Stimulated activated naive CD8-positive, alpha-beta T cell treated with anti-CD3 and anti-CD28 coated beads, Interleukin-15, Interleukin-2, amounts not matched to agents 100 ng/mL and 50 ng/mL, for 24 hours (primary cell): ENCODE results near the gene TRPT1.
A peak's percentile ranks its signal among the peaks of the same experiment; 100 is the strongest.

Source experiments
- H3K27ac Mint-ChIP-seq: one replicate; pipeline ENCODE4 v1.8.0; 2021; ENCODE audit warnings: mild to moderate bottlenecking, mixed read lengths
- H3K27me3 Mint-ChIP-seq: one replicate; pipeline ENCODE4 v1.8.0; 2021; ENCODE audit warnings: mixed read lengths
- H3K36me3 Mint-ChIP-seq: one replicate; pipeline ENCODE4 v1.8.0; 2021; ENCODE audit warnings: low read depth, mixed read lengths
- H3K4me1 Mint-ChIP-seq: one replicate; pipeline ENCODE4 v1.8.0; 2021; ENCODE audit warnings: low read depth, mixed read lengths
- H3K4me3 Mint-ChIP-seq: one replicate; pipeline ENCODE4 v1.8.0; 2021; ENCODE audit warnings: mild to moderate bottlenecking, mixed read lengths
- H3K9me3 Mint-ChIP-seq: one replicate; pipeline ENCODE4 v1.8.0; 2021; ENCODE audit warnings: mixed read lengths

Gene TRPT1

DNA sequence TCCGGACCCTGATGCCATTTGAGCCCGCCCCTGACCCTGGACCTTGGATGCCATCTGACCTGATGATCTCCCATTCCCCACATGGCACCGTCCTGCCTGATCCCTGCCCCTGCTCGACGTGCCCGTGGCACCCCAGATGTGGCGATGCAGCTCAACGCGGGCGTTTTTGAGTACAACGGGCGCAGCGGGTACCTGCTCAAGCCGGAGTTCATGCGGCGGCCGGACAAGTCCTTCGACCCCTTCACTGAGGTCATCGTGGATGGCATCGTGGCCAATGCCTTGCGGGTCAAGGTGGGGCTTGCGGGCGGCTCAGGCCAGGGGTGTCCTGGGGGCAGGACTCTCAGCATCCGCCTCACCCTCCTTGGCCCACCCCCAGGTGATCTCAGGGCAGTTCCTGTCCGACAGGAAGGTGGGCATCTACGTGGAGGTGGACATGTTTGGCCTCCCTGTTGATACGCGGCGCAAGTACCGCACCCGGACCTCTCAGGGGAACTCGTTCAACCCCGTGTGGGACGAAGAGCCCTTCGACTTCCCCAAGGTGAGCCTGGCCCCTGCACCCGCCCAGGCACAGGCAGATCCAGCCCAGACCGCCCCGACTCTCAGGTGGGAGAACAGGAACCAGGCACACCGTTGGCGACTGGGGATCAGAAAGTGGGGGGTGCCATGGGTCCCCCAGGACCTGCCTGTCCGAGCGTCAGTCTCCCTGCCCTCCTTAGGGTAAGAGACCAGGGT lies 36.5 kb upstream of the TRPT1 start:
- no peak overlapping the region for H3K4me3 Mint-ChIP-seq
- H3K9me3 Mint-ChIP-seq, result no peaks in the 10 kb centered on the region
- peaks cover 16% of the 10 kb centered on the region for H3K36me3 Mint-ChIP-seq
- no peak overlapping the region for H3K27ac Mint-ChIP-seq
- H3K27me3 Mint-ChIP-seq, result no peaks in the 10 kb centered on the region
- peaks cover 13% of the 10 kb centered on the region for H3K4me1 Mint-ChIP-seq

GRCh38 chr11:64261556-64262080 lies 35.6 kb upstream of the TRPT1 start:
- no peak overlapping the region for H3K4me3 Mint-ChIP-seq
- peaks cover 13% of the 10 kb centered on the region for H3K4me1 Mint-ChIP-seq
- no peak overlapping the region for H3K27ac Mint-ChIP-seq
- H3K27me3 Mint-ChIP-seq, result no peaks in the 10 kb centered on the region
- peaks cover 16% of the 10 kb centered on the region for H3K36me3 Mint-ChIP-seq
- H3K9me3 Mint-ChIP-seq, result no peaks in the 10 kb centered on the region

DNA sequence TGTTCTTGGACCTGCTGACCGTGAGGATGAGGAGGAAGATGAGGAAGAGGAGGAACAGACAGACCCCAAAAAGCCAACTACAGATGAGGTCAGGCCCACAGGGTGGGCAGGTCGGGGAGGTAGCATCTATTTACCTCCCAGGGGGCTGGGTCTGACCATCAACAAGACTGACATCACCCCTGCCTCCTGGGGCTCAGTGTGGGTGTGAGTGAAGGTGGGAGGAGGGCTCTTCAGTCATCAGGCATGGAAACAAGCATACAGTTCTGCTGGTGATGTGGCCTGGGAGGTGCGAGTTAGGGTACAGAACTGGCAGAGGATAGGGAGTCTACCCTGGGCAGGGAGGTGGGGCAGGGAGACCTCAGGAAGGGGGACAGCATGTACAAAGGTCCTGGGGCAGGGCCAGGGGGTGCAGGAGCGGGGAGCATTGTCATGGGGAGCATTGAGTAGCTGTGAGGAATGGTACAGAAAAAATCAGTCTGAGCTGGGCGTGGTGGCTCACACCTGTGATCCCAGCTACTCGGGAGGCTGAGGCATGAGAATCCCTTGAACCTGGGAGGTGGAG lies 34.2 kb upstream of the TRPT1 start:
- Mint-ChIP-seq H3K9me3 (no peaks in the 10 kb centered on the region), H3K4me1 (peaks cover 13% of the 10 kb centered on the region), H3K4me3 (no peak overlapping the region), H3K27ac (peak overlapping the region; percentile 38), H3K36me3 (peaks cover 16% of the 10 kb centered on the region), H3K27me3 (no peaks in the 10 kb centered on the region)

- Mint-ChIP-seq H3K36me3 (peaks cover 16% of the 10 kb centered on the region), H3K4me3 (no peak overlapping the region), H3K27ac (peak overlapping the region; percentile 38), H3K9me3 (no peaks in the 10 kb centered on the region), H3K27me3 (no peaks in the 10 kb centered on the region), H3K4me1 (peaks cover 13% of the 10 kb centered on the region)
Observed at GRCh38 chr11:64259533-64260067, 33.6 kb upstream of the TRPT1 start.

- Mint-ChIP-seq H3K36me3 (peaks cover 16% of the 10 kb centered on the region), H3K4me1 (peaks cover 13% of the 10 kb centered on the region), H3K27me3 (no peaks in the 10 kb centered on the region), H3K4me3 (no peak overlapping the region), H3K27ac (peak overlapping the region; percentile 38), H3K9me3 (no peaks in the 10 kb centered on the region)
Observed at GRCh38 chr11:64258946-64259532, 33.1 kb upstream of the TRPT1 start.

DNA sequence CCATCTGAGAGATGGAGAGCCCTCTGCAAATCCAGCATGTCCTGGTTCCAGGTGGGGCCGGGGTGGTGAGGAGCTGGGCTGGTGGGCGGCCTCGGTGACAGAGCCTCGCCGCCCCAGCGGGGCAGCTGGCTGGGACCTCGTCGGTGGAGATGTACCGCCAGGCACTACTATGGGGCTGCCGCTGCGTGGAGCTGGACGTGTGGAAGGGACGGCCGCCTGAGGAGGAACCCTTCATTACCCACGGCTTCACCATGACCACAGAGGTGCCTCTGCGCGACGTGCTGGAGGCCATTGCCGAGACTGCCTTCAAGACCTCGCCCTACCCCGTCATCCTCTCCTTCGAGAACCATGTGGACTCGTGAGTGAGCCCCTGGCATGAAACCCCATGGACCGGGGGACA lies 32.4 kb upstream of the TRPT1 start:
- Mint-ChIP-seq H3K9me3 (no peaks in the 10 kb centered on the region), H3K4me3 (no peak overlapping the region), H3K27me3 (no peaks in the 10 kb centered on the region), H3K4me1 (peaks cover 13% of the 10 kb centered on the region), H3K27ac (no peak overlapping the region), H3K36me3 (peaks cover 16% of the 10 kb centered on the region)

DNA sequence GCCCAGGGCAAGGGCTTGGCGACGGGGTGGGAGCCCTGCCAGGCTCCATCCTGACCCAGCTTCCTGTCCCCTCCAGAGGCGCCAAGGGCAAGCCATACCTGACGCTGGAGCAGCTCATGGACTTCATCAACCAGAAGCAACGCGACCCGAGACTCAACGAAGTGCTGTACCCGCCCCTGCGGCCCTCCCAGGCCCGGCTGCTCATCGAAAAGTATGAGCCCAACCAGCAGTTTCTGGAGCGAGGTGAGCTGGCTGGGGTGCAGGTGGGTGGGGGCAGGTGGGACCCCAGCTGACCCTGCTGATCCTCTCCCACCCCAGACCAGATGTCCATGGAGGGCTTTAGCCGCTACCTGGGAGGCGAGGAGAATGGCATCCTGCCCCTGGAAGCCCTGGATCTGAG lies 30.3 kb upstream of the TRPT1 start:
- Mint-ChIP-seq H3K4me3 (no peak overlapping the region), H3K9me3 (no peaks in the 10 kb centered on the region), H3K36me3 (peaks cover 13% of the 10 kb centered on the region), H3K4me1 (peaks cover 20% of the 10 kb centered on the region), H3K27ac (no peak overlapping the region), H3K27me3 (no peaks in the 10 kb centered on the region)

DNA sequence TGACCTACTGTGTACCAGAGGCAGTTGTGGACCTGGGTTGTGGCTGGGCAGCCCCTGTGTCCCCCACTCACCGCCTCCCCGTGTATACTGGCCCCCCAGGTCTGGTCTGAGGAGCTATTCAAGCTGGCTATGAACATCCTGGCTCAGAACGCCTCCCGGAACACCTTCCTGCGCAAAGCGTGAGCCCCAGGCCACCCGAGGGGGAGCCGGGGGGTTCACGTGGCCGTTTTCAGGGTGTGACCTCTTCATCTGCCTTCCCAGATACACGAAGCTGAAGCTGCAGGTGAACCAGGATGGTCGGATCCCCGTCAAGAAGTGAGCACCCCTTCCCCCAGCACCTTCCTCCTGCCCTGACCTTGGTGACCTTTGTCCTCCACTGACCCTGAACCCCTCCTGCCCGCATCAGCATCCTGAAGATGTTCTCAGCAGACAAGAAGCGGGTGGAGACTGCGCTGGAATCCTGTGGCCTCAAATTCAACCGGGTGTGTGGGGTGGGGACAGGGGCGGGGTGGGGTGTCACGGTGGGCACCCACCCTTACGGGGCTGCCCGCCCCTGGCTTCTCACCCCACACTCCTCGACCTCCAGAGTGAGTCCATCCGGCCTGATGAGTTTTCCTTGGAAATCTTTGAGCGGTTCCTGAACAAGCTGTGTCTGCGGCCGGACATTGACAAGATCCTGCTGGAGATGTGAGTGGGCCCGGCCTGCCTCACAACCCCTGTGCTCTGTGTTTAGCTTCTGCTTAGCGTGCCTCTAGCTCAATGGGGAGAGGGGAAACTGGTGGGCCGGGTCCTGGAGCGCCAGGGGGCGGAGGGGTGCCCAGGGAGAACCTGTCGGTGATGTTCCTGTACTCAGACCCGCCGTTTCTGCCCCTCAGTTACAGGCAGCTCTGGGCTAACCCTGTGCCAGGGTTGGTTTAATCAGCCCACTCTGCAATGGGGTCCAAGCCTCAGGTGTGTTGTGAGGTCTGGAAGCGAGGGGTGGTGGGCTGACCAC lies 29.4 kb upstream of the TRPT1 start:
- Mint-ChIP-seq H3K4me1 (peaks cover 20% of the 10 kb centered on the region), H3K4me3 (no peak overlapping the region), H3K36me3 (peaks cover 13% of the 10 kb centered on the region), H3K27me3 (no peaks in the 10 kb centered on the region), H3K9me3 (no peaks in the 10 kb centered on the region), H3K27ac (no peak overlapping the region)

DNA sequence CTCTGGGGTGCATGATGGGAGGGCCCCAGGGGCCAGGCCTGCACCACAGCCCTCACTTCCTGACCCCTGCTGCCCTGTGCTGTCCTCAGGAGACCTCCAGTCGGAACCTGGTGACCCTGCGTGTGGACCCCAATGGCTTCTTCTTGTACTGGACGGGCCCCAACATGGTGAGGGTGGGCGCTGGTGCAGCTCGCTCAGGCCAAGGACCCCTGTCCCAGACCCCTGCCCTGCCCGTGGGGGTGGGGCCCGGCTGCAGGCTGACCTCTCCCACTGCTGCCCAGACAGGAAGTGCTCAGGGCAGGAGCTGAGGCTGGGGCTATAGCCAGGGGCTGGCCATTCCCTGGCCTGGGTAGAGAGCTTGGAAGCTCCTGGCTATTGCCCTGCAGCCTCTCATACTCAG lies 28.3 kb upstream of the TRPT1 start:
- H3K4me1 Mint-ChIP-seq, result peaks cover 13% of the 10 kb centered on the region
- H3K9me3 Mint-ChIP-seq, result no peaks in the 10 kb centered on the region
- no peak overlapping the region for H3K27ac Mint-ChIP-seq
- H3K27me3 Mint-ChIP-seq, result no peaks in the 10 kb centered on the region
- H3K4me3 Mint-ChIP-seq, result no peak overlapping the region
- peaks cover 2% of the 10 kb centered on the region for H3K36me3 Mint-ChIP-seq

DNA sequence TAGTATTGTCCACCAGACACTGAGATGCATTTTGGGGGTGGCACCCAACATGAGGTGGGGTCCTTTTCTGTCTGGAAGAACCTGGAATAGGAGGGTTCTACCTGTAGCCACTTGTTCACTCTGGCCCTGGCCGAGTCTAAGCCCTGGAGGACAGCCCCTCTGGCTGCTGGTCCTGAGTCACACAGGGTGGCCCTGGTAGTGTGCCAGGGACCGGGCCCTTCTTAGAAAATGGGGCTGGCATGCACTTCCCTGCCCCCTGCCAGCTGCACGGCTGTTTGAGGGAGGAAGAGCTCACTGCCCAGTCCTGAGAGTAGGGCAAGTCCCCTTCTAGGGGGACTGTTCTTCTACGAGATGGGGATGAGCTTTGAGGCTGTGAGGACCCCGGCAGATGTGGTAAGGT lies 27.5 kb upstream of the TRPT1 start:
- Mint-ChIP-seq H3K27ac (no peak overlapping the region), H3K9me3 (no peaks in the 10 kb centered on the region), H3K4me3 (no peak overlapping the region), H3K4me1 (peaks cover 12% of the 10 kb centered on the region), H3K27me3 (no peaks in the 10 kb centered on the region), H3K36me3 (no peaks in the 10 kb centered on the region)

- Mint-ChIP-seq H3K9me3 (no peaks in the 10 kb centered on the region), H3K36me3 (no peaks in the 10 kb centered on the region), H3K4me1 (peaks cover 13% of the 10 kb centered on the region), H3K27ac (no peak overlapping the region), H3K27me3 (no peaks in the 10 kb centered on the region), H3K4me3 (no peak overlapping the region)
Observed at GRCh38 chr11:64253043-64253442, 27.1 kb upstream of the TRPT1 start.

DNA sequence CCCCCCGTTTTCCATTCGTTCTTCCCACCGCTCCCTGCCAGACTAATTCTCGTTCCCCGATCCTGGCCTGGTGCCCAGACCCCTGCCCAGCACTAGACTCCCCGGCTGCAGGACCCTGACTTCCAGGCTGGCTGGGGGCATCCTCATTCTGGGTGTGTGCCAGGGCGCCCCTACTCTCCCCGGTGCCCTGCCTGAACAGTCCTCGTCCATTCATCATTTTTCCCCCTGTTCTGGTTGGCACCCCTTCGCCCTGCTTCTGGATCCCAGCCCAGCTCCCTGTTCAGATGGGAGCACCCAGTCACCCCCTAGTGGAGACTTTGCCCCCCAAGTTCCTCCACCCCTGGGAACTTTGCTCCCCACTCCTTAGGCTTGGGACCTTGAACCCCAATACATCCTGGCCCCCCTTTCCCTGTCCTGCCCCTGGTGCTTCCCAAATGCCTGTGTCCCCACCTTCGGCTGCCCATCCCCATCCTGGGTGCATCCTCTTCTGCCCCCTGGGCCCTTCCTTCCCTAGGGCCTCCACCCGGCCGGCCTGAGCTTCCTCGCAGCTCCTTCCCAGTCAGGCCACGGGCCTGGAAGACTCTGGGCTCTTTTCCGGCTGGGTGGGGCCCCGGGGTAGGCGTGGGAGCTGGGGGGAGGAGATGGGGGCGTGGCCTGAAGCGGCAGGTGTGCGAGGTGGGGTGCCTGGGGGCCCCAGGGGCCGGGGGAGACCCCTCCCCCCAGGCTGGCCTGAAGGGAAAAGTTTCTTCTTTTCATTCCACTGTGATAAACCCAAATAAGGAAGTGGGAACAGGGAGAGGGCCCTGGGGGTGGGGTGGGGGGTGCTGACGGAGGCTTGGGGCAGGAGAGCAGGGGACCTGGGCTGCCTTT lies 26.3 kb upstream of the TRPT1 start:
- H3K4me3 Mint-ChIP-seq, result peak overlapping the region; percentile 85
- H3K27ac Mint-ChIP-seq, result peak overlapping the region; percentile 31
- H3K27me3 Mint-ChIP-seq, result no peaks in the 10 kb centered on the region
- peaks cover 17% of the 10 kb centered on the region for H3K4me1 Mint-ChIP-seq
- no peaks in the 10 kb centered on the region for H3K36me3 Mint-ChIP-seq
- H3K9me3 Mint-ChIP-seq, result no peaks in the 10 kb centered on the region

DNA sequence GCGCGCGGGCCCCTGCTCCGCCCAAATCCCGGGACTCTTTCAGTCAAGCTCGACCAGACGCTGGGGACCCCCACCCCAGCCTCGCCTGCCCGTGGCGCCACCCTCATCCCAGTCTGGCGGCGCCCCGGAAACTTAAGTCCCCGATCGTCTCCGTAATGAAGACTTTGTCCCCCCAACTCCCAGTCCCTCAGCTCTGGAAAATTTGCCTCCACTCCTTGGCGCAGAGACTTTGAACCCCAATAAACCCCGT lies 25.7 kb upstream of the TRPT1 start:
- no peaks in the 10 kb centered on the region for H3K9me3 Mint-ChIP-seq
- H3K4me1 Mint-ChIP-seq, result peaks cover 17% of the 10 kb centered on the region
- peak overlapping the region; percentile 31 for H3K27ac Mint-ChIP-seq
- H3K4me3 Mint-ChIP-seq, result peak overlapping the region; percentile 85
- no peaks in the 10 kb centered on the region for H3K27me3 Mint-ChIP-seq
- no peaks in the 10 kb centered on the region for H3K36me3 Mint-ChIP-seq
